Measurements from ENCODE around the gene IPO13. TPM values are rescaled to one million over a fixed set of nuclear protein-coding genes. Genes with fewer than 3 reads are reported as not detected.
A peak's percentile ranks its signal among the peaks of the same experiment; 100 is the strongest.

The IPO13 gene
- total RNA-seq, 1 donor from 2014 or later = 24.8 TPM

DNA sequence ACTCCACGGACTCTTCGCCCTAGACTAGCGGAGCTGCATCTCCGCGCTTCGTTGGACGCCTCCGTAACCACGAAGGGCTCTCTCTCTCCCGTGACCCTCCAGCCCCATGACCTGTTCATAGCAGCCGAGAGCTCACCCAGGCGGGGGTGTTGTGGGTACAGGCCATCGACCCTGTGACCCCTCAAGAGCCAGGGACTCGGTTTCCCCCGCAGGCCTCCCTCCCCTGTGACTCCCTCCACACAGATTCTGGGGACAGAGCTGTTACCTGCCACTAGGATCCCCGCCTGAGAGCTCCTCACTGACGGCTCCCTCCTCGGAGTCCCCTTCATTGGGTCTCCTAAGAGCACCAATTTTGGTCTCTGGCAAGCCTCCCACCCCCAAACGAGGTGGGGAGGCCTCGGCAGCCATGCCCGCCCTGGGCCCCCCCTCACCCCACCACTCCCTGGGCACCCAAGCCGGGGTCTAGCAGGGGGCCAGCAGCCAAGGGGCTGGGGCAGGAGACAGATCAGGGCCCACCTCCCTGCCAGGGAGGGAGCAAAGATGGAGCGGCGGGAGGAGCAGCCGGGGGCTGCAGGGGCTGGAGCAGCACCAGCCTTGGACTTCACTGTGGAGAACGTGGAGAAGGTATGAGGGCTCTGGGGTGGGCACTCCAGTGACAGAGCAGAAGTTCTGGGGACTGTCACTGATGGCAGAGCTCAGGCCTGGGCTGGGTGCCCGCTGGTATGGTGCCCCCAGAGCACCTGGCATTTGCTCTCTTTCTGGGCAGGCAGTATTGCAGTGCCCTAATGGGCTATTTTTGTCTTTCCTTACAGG lies 517 bp downstream of the IPO13 start:
- Mint-ChIP-seq H3K27ac (peak overlapping the region; percentile 95), H3K4me3 (peak overlapping the region; percentile 91), H3K4me1 (peaks cover 46% of the 10 kb centered on the region), H3K36me3 (ENCODE audit: low read depth) (peaks cover 22% of the 10 kb centered on the region), H3K9me3 (no peaks in the 10 kb centered on the region), H3K27me3 (no peaks in the 10 kb centered on the region)
- ChIA-PET POLR2A (interaction anchor here (1.0 to 2.5 kb wide), 14 partner anchors 7 to 775 kb away, joined by 3 to 19 read pairs (median 4); partner anchors contain the start of genes ATP6V0B, CFAP57, DMAP1 and DPH2), CTCF (interaction anchor here (3.5 kb wide), 1 partner anchor 13 kb away, joined by 26 read pairs; the partner anchor contains the start of gene ARTN)
- intact Hi-C loops (cut with micrococcal nuclease) = no loop called here
- no peak for ATAC-seq (ENCODE audit: low read depth)
- DNase-seq = no peak
- TF ChIP-seq, protein P1, sequence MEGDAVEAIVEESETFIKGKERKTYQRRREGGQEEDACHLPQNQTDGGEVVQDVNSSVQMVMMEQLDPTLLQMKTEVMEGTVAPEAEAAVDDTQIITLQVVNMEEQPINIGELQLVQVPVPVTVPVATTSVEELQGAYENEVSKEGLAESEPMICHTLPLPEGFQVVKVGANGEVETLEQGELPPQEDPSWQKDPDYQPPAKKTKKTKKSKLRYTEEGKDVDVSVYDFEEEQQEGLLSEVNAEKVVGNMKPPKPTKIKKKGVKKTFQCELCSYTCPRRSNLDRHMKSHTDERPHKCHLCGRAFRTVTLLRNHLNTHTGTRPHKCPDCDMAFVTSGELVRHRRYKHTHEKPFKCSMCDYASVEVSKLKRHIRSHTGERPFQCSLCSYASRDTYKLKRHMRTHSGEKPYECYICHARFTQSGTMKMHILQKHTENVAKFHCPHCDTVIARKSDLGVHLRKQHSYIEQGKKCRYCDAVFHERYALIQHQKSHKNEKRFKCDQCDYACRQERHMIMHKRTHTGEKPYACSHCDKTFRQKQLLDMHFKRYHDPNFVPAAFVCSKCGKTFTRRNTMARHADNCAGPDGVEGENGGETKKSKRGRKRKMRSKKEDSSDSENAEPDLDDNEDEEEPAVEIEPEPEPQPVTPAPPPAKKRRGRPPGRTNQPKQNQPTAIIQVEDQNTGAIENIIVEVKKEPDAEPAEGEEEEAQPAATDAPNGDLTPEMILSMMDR (IDR thresholded peaks at IDR 0.05) = no peak

DNA sequence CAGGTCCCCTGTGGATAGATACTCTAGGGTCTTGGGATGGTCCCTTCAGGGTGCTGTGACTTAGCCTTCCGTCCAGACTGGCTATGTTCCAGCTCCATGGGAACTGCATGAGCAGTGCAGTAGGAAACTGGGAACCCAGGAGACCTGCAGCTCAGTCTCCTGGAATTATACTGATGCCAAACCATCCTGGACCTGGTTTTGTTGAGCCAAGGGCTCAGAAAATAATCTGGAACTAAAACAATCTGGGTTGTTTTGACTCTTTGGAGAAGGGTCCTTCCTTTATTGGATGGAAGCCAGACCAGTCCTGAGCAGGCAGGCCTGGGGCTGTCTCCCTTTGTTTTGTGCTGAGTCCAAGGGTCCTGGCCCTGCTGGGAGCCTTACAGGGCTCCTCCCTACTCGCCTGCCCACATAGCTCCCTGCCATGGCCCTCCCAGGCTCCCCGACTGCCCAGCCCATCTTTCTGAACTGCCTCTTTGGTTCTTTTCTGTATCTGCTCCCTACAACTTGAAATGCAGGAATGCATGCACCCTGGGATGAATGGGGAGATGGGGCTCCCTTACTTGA lies 1.2 kb downstream of the IPO13 start:
- no peaks in the 10 kb centered on the region for H3K27me3 Mint-ChIP-seq
- H3K36me3 Mint-ChIP-seq (ENCODE audit: low read depth) = peaks cover 22% of the 10 kb centered on the region
- H3K4me3 Mint-ChIP-seq = peak overlapping the region; percentile 91
- TF ChIP-seq, protein P1 (IDR thresholded peaks at IDR 0.05) = no peak
- peaks cover 46% of the 10 kb centered on the region for H3K4me1 Mint-ChIP-seq
- peak overlapping the region; percentile 30 for H3K27ac Mint-ChIP-seq
- no peak for ATAC-seq (ENCODE audit: low read depth)
- H3K9me3 Mint-ChIP-seq = no peaks in the 10 kb centered on the region
- no peak for DNase-seq
- ChIA-PET CTCF (interaction anchor here (1.6 kb wide), 1 partner anchor 13 kb away, joined by 6 read pairs; no protein-coding TSS in a partner anchor), POLR2A (interaction anchor here (1.5 kb wide), 1 partner anchor 27 kb away, joined by 4 read pairs; the partner anchor contains the start of gene ATP6V0B)
- intact Hi-C loops (cut with micrococcal nuclease) = no loop called here

DNA sequence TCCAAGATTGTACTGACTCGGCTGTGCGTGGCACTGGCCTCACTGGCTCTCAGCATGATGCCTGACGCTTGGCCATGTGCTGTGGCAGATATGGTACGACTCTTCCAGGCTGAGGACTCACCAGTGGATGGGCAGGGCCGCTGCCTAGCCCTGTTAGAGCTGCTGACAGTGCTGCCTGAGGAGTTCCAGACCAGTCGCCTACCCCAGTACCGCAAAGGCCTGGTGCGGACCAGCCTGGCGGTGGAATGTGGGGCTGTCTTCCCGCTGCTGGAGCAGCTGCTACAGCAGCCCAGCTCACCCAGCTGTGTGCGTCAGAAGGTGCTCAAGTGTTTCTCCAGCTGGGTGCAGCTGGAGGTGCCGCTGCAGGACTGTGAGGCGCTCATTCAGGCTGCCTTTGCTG lies 2.9 kb downstream of the IPO13 start:
- ChIA-PET POLR2A (interaction anchor here (1.5 kb wide), 1 partner anchor 25 kb away, joined by 4 read pairs; the partner anchor contains the start of gene ATP6V0B), CTCF (no interaction called here)
- peaks cover 41% of the 10 kb centered on the region for H3K4me1 Mint-ChIP-seq
- no peak overlapping the region for H3K27ac Mint-ChIP-seq
- no peak overlapping the region for H3K4me3 Mint-ChIP-seq
- TF ChIP-seq, protein P1 (IDR thresholded peaks at IDR 0.05) = no peak
- intact Hi-C loops (cut with micrococcal nuclease) = no loop called here
- no peaks in the 10 kb centered on the region for H3K27me3 Mint-ChIP-seq
- DNase-seq = no peak
- peaks cover 22% of the 10 kb centered on the region for H3K36me3 Mint-ChIP-seq (ENCODE audit: low read depth)
- H3K9me3 Mint-ChIP-seq = no peaks in the 10 kb centered on the region
- no peak for ATAC-seq (ENCODE audit: low read depth)

DNA sequence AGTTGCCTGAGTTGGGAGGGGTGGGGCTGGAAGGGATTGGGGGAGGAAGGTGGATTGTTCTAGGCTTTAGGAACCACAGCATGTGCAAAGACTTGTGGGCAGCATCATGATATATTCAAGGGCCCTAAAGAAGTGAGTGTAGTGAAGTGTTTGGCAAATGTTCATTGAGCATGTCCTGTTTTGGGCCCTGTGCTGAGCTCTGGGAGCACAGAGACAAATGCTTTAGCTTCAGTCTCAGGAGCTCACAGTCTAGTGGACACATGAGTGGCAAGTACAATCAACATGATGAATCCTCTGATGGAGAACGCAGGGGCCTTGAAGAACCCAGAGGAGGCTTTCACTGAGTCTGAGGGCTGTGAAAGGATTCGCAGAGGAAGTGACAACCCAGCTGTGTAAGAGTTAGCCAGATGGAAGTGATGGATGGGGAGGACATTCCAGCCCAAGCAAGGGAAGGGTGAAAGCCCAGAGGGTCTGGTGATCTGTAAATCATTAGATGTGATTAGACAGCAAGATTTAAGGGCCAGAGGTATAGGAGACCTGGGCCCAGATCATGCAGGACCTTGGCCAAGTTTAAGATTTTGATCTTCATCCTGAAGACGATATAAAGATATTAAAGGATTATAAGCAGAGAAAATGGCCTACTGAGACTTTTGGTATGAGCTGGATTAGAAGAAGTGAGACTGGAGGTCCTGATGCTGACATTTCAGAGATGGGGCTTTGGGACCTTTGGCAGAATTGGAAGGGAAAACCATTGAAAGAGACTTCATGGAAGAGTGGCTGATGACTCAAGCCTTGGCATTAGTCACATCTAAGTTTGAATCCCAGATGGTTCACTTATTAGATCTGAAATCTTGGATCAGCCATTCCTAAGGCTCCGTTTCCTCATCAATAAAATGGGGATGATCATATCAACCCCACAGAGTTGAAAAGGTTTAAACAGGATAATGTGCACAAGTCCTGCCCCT lies 4.6 kb downstream of the IPO13 start:
- no peak for ATAC-seq (ENCODE audit: low read depth)
- H3K9me3 Mint-ChIP-seq = no peaks in the 10 kb centered on the region
- CTCF ChIA-PET = no interaction called here
- peaks cover 25% of the 10 kb centered on the region for H3K4me1 Mint-ChIP-seq
- DNase-seq = no peak
- TF ChIP-seq, protein P1 (IDR thresholded peaks at IDR 0.05) = no peak
- H3K27me3 Mint-ChIP-seq = no peaks in the 10 kb centered on the region
- intact Hi-C loops (cut with micrococcal nuclease) = no loop called here
- H3K4me3 Mint-ChIP-seq = peak overlapping the region; percentile 1
- H3K36me3 Mint-ChIP-seq (ENCODE audit: low read depth) = peaks cover 16% of the 10 kb centered on the region
- POLR2A ChIA-PET = no interaction called here
- H3K27ac Mint-ChIP-seq = no peak overlapping the region
